HG03457 (cell line): ENCODE measurements around the gene SLC38A2.

Source experiments
- ATAC-seq: cut with Tn5 transposase; IDR thresholded peaks from one replicate; pipeline ENCODE4 v1.9.1; 2021; ENCODE audit warnings: moderate number of reproducible peaks; ENCODE audit not compliant: unreplicated experiment

SLC38A2 gene

GRCh38 chr12:46376579-46376978 lies 4.0 kb upstream of the SLC38A2 start:
- ATAC-seq = no peak

GRCh38 chr12:46374711-46375110 lies 2.1 kb upstream of the SLC38A2 start:
- no peak for ATAC-seq

GRCh38 chr12:46374310-46374709 lies 1.7 kb upstream of the SLC38A2 start:
- no peak for ATAC-seq

GRCh38 chr12:46373301-46374296 lies 1.0 kb upstream of the SLC38A2 start:
- ATAC-seq = no peak

GRCh38 chr12:46371718-46372543 lies 642 bp downstream of the SLC38A2 start:
- ATAC-seq = peak; percentile 6

- ATAC-seq = peak; percentile 46
Measured at GRCh38 chr12:46370792-46371717, 1.5 kb downstream of the SLC38A2 start.

- no peak for ATAC-seq
Measured at GRCh38 chr12:46370380-46370734, 2.2 kb downstream of the SLC38A2 start.

- no peak for ATAC-seq
Measured at GRCh38 chr12:46369474-46370379, 2.8 kb downstream of the SLC38A2 start.

GRCh38 chr12:46369095-46369473 lies 3.5 kb downstream of the SLC38A2 start:
- ATAC-seq = no peak

- ATAC-seq = no peak
Measured at GRCh38 chr12:46368684-46369083, 3.9 kb downstream of the SLC38A2 start.

- no peak for ATAC-seq
Measured at GRCh38 chr12:46368138-46368537, 4.4 kb downstream of the SLC38A2 start.

- no peak for ATAC-seq
Measured at GRCh38 chr12:46367351-46368029, 5.1 kb downstream of the SLC38A2 start.

- ATAC-seq = no peak
Measured at GRCh38 chr12:46366771-46367170, 5.8 kb downstream of the SLC38A2 start.

GRCh38 chr12:46365951-46366379 lies 6.6 kb downstream of the SLC38A2 start:
- ATAC-seq = no peak

- ATAC-seq = no peak
Measured at GRCh38 chr12:46364777-46365580, 7.6 kb downstream of the SLC38A2 start.

- ATAC-seq = no peak
Measured at GRCh38 chr12:46364300-46364696, 8.3 kb downstream of the SLC38A2 start.

- ATAC-seq = no peak
Measured at GRCh38 chr12:46363582-46364299, 8.8 kb downstream of the SLC38A2 start.
